Aortic smooth muscle cell (primary cell): ENCODE data around the gene SELENOF. TPM values are rescaled to one million over a fixed set of nuclear protein-coding genes. Genes with fewer than 3 reads are reported as not detected.

ENCODE experiments used
- total RNA-seq: library from RNA; depleted of rRNA; stranded (reverse); fragments of >200 nt; gene quantifications from 2 replicates; pipeline ENCODE4 v1.2.3, GENCODE V29; 2014

Gene SELENOF
- 198 and 236 TPM in 2 replicates for total RNA-seq

DNA sequence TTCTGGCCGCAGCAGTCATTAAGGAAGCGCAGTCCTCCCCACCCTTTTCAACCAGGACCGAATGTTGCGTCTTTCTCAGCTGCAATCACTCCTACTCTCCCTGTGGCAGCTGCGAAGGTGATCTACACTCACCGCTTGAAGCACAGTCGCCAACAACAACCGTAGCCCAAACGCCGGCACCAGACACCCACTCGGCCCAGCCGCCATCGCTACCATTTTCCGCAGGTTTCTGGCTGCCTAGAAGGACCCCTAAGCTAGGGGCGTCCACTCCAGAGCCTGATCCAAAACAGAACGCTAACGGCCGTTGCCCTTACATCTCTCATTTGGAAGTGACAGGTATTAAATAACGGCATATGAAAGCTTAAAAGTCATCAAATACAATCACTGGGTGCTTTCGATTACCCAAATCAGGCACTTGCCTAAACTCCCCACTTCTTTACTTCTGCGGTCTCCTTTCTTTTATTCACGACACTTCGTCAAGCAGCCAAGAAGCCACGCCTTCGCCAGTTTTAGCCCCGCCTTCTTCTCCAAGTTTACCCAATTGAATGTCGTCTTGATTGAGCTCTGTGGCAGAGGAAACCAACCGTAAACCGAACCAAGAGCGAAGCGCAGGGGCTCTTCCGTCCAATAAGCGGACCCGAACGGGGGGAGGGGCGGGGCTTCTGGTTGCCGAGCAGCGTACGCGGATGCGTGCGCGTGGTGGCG is at the start of gene SELENOF:
Gene SELENOF (minus strand): TSS at position 231 of the 705 bp plus-strand sequence. CDS start 15 bp downstream, at position 216.

DNA sequence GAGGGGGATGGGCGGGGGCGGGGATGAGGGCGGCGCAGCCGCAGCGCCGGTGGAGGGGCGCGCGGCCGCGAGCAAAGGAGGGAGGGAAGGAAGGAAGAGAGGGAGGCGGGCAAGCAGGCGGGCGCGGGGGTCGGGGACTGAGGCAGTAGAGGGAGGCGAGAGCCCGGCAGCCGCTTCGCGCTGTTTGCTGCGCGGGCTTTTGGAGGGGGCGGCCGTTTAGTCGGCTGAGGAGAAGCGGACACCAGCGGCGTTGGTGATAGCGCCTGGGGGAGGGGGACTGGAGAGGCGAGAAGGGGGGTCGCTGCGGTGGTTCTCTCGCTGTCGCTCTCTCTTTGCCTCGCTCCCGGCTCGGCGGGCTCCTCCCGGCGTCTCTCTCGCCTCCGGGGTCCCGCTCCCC is 673 bp upstream of the SELENOF start, which contains the start of gene HS2ST1:
Gene HS2ST1 (plus strand): TSS at position 35 of the 397 bp plus-strand sequence.

Other genes starting within 250 kb of the SELENOF start
- 37.7 and 71.1 TPM in 2 replicates for gene SH3GLB1, start 209.6 kb downstream of the SELENOF start, total RNA-seq
- gene HS2ST1, start 509 bp upstream of the SELENOF start, total RNA-seq = 17.4 and 25.0 TPM in 2 replicates